Activated CD4-positive, alpha-beta T cell treated with anti-CD3 and anti-CD28 coated beads, Interleukin-2, amount 50 U/mL, for 48 hours (primary cell): Measurements from ENCODE around the gene SYT1.
"Not testable (repeated sequence)": the region's sequence is repeated elsewhere in the genome, so short reads cannot be mapped to it uniquely, and the experiment has no call there.

Source experiments
- DNase-seq, 2 experiments: peaks; one replicate each; pipeline ENCODE4 v3.0.0-alpha.2; 2020

SYT1 gene

GRCh38 chr12:78864403-78864869 lies at the start of gene SYT1:
TSS of gene SYT1 (plus strand) at chr12:78864774.
- no peak for DNase-seq

- DNase-seq = no peak
Measured at GRCh38 chr12:78818487-78818886, 46.1 kb upstream of the SYT1 start.

GRCh38 chr12:78820946-78821345 lies 43.6 kb upstream of the SYT1 start:
- DNase-seq = no peak

- DNase-seq = no peak
Measured at GRCh38 chr12:78824918-78825317, 39.7 kb upstream of the SYT1 start.

- DNase-seq = no peak
Measured at GRCh38 chr12:78829690-78830089, 34.9 kb upstream of the SYT1 start.

- no peak for DNase-seq
Measured at GRCh38 chr12:78835493-78835892, 29.1 kb upstream of the SYT1 start.

- not testable (repeated sequence) for DNase-seq
Measured at GRCh38 chr12:78840518-78841019, 24.0 kb upstream of the SYT1 start.

GRCh38 chr12:78853231-78853630 lies 11.3 kb upstream of the SYT1 start:
- no peak for DNase-seq

GRCh38 chr12:78863482-78864402 lies 832 bp upstream of the SYT1 start:
- no peak for DNase-seq

GRCh38 chr12:78864870-78865463 lies 393 bp downstream of the SYT1 start:
- no peak for DNase-seq

GRCh38 chr12:78865516-78865915 lies 942 bp downstream of the SYT1 start:
- no peak for DNase-seq

GRCh38 chr12:78866518-78866917 lies 1.9 kb downstream of the SYT1 start:
- DNase-seq = no peak

GRCh38 chr12:78870539-78870938 lies 6.0 kb downstream of the SYT1 start:
- DNase-seq = no peak

- DNase-seq = no peak
Measured at GRCh38 chr12:78871566-78871965, 7.0 kb downstream of the SYT1 start.

- DNase-seq = no peak
Measured at GRCh38 chr12:78878459-78878858, 13.9 kb downstream of the SYT1 start.

- DNase-seq = no peak
Measured at GRCh38 chr12:78878866-78879265, 14.3 kb downstream of the SYT1 start.

- no peak for DNase-seq
Measured at GRCh38 chr12:78880078-78880477, 15.5 kb downstream of the SYT1 start.

GRCh38 chr12:78881685-78882084 lies 17.1 kb downstream of the SYT1 start:
- DNase-seq = no peak

GRCh38 chr12:78885466-78885865 lies 20.9 kb downstream of the SYT1 start:
- DNase-seq = no peak

GRCh38 chr12:78886719-78887407 lies 22.3 kb downstream of the SYT1 start:
- no peak for DNase-seq

- DNase-seq = no peak
Measured at GRCh38 chr12:78887444-78887843, 22.9 kb downstream of the SYT1 start.

- no peak for DNase-seq
Measured at GRCh38 chr12:78888568-78888967, 24.0 kb downstream of the SYT1 start.

- DNase-seq = no peak
Measured at GRCh38 chr12:78891646-78892353, 27.2 kb downstream of the SYT1 start.
